GM12878 (cell line): ENCODE data around the gene GGNBP2. TPM values are rescaled to one million over a fixed set of nuclear protein-coding genes. Genes with fewer than 3 reads are reported as not detected.

Source experiments
- ATAC-seq: fragments of 200-7000 bp; cut with Tn5 transposase; 3 replicates; pipeline ENCODE4 v1.9.1; 2020; ENCODE audit warnings: mild to moderate bottlenecking, moderate library complexity
- BruUV-seq: library from RNA; stranded (reverse); fragments of 400-500 nt; replicated peaks from 2 replicates; lab custom pipeline; 2021; lab: Mats Ljungman, UMichigan
- CTCF ChIA-PET: fragments of 300-600 bp; sonication (Branson Sonifier 250); formaldehyde crosslinking; extraction: SDS; loops from one replicate; lab custom pipeline; 2021; ENCODE audit warnings: inconsistent platforms; lab: Yijun Ruan, JAX
- POLR2A ChIA-PET: fragments of 350-600 bp; formaldehyde crosslinking; extraction: SDS; loops from one replicate; lab custom pipeline; 2021; ENCODE audit warnings: inconsistent platforms; lab: Charles Lee
- RAD21 ChIA-PET: fragments of 300-600 bp; sonication (Branson Sonifier 250); formaldehyde crosslinking; loops from one replicate; lab custom pipeline; 2023; ENCODE audit warnings: antibody characterized with exemption; ENCODE audit not compliant: unreplicated experiment; lab: Charles Lee
- SMC1A ChIA-PET: fragments of 300-600 bp; sonication (Branson Sonifier 250); formaldehyde crosslinking; loops from one replicate; lab custom pipeline; 2023; ENCODE audit not compliant: unreplicated experiment, uncharacterized antibody; lab: Charles Lee
- DNase-seq: peaks from one replicate; pipeline ENCODE4 v3.0.0-alpha.2; 2011; ENCODE audit warnings: low read depth, low spot score
- FAIRE-seq: peaks from 3 replicates; lab custom pipeline; 2011; peaks lifted over from hg19 to GRCh38; lab: Jason Lieb, UNC
- H2AFZ ChIP-seq: 2 replicates; pipeline ENCODE4 v1.6.0; 2011; ENCODE audit warnings: low read depth, low read length, control low read depth; ENCODE audit not compliant: control insufficient read depth
- H3K27ac ChIP-seq: 2 replicates; pipeline ENCODE4 v1.5.1; 2011; ENCODE audit warnings: control low read depth; ENCODE audit not compliant: control insufficient read depth, insufficient read depth
- H3K27me3 ChIP-seq, 2 experiments: replicated peaks in 1 of 2; 2 replicates each; pipeline versions ENCODE4 v1.6.0 to v1.6.1; 2011; ENCODE audit warnings: low read length in 1 of 2; ENCODE audit not compliant: control insufficient read depth in 2 of 2, insufficient read depth in 2 of 2
- H3K36me3 ChIP-seq, 2 experiments: 2 replicates each; pipeline ENCODE4 v1.5.1; 2011; ENCODE audit warnings: low read length in 1 of 2; ENCODE audit not compliant: control insufficient read depth in 2 of 2, insufficient read depth in 2 of 2
- H3K4me1 ChIP-seq: 2 replicates; pipeline ENCODE4 v1.6.1; 2011; ENCODE audit warnings: mild to moderate bottlenecking, low read length, moderate library complexity, mixed read lengths; ENCODE audit not compliant: control insufficient read depth, insufficient read depth
- H3K4me2 ChIP-seq: 2 replicates; pipeline ENCODE4 v1.6.0; 2011; ENCODE audit warnings: control low read depth; ENCODE audit not compliant: control insufficient read depth, insufficient read depth
- H3K4me3 ChIP-seq: fragments of 200-600 bp; sonication (generic); 2 replicates; pipeline ENCODE4 v1.5.1; 2016
- H3K79me2 ChIP-seq: 2 replicates; pipeline ENCODE4 v1.6.0; 2011; ENCODE audit warnings: low read length; ENCODE audit not compliant: control insufficient read depth, insufficient read depth
- H3K9ac ChIP-seq: 2 replicates; pipeline ENCODE4 v1.8.0; 2011; ENCODE audit warnings: low read length, control low read depth, mixed read lengths; ENCODE audit not compliant: control insufficient read depth, insufficient read depth
- H3K9me3 ChIP-seq: replicated peaks from 3 replicates; pipeline ENCODE4 v1.5.1; 2011; ENCODE audit warnings: mild to moderate bottlenecking, low read length; ENCODE audit not compliant: control insufficient read depth, insufficient read depth
- H4K20me1 ChIP-seq: 2 replicates; pipeline ENCODE4 v1.6.0; 2011; ENCODE audit not compliant: control insufficient read depth, insufficient read depth
- EP300 ChIP-seq, 2 experiments: fragments of 150-350 bp in 1 of 2; IDR thresholded peaks; 2 replicates each; pipeline ENCODE4 v1.6.1; 2011 to 2012; ENCODE audit warnings: low read depth in 2 of 2, low read length in 2 of 2, borderline replicate concordance in 1 of 2, improper control_type of control experiment in 1 of 2, inconsistent platforms in 1 of 2; ENCODE audit not compliant: control insufficient read depth in 1 of 2
- HDAC6 ChIP-seq: fragments of 200-600 bp; sonication (generic); IDR thresholded peaks from one replicate; pipeline ENCODE4 v1.8.0; 2017; ENCODE audit warnings: antibody characterized with exemption; ENCODE audit not compliant: unreplicated experiment
- IKZF2 ChIP-seq, 2 experiments: fragments of 450-650 bp; IDR thresholded peaks; 2 replicates each; pipeline ENCODE4 v1.6.1; 2017; ENCODE audit warnings: mild to moderate bottlenecking in 2 of 2, moderate library complexity in 2 of 2
- NFXL1 ChIP-seq: fragments of 450-650 bp; IDR thresholded peaks from 2 replicates; pipeline ENCODE4 v1.6.1; 2017; ENCODE audit warnings: antibody characterized with exemption, mild to moderate bottlenecking, borderline replicate concordance
- STAT3 ChIP-seq: IDR thresholded peaks from 2 replicates; pipeline ENCODE4 v1.6.1; 2011; ENCODE audit warnings: low read depth, low read length, improper control_type of control experiment
- WGBS: methylation state at CpG from one replicate; pipeline ENCODE4 v1.1.6; 2016; ENCODE audit warnings: low lambda C conversion rate; ENCODE audit not compliant: insufficient replicate concordance, insufficient coverage; ENCODE audit errors: missing lambda C conversion rate; 5-methylcytosine and 5-hydroxymethylcytosine counted together
- in situ Hi-C: fragments of 300-500 bp; cut with MboI; formaldehyde crosslinking; loops from 9 replicates; pipeline ENCODE4 v1.14.3; 2018; ENCODE audit warnings: mixed read lengths
- intact Hi-C: fragments of 100-400 bp; cut with micrococcal nuclease; formaldehyde crosslinking; loops from one replicate; pipeline ENCODE4 v1.14.2; 2022; ENCODE audit not compliant: unreplicated experiment
- polyA plus RNA-seq, 11 experiments: library from polyadenylated mRNA; depleted of rRNA in 4 of 11; unstranded in 6 of 11; stranded (reverse) in 5 of 11; fragments of >200 nt; fragmentation: Nextera tagmentation in 4 of 11; fragmentation: Illumina TruSeq in 1 of 11; extraction: Ambion mirVana in 4 of 11; extraction: Trizol in 1 of 11; gene quantifications; 1 replicate in 1 of 11; 2 replicates in 10 of 11; pipeline versions ENCODE4 v1.2.1 to v1.2.3, GENCODE V29; 2011 to 2016; ENCODE audit warnings: inconsistent platforms in 2 of 11, missing spikeins in 2 of 11, low read depth in 1 of 11
- total RNA-seq, 4 experiments: library from RNA; depleted of rRNA in 3 of 4; stranded (reverse); fragments of >200 nt in 3 of 4; fragmentation: Illumina TruSeq in 1 of 4; extraction: Trizol in 1 of 4; gene quantifications; 2 replicates each; pipeline versions ENCODE4 v1.2.1 to v1.2.3, GENCODE V29; 2013 to 2021
- TF ChIP-seq, protein P1 (sequence below): IDR thresholded peaks from 2 replicates; pipeline ENCODE4 v1.6.1; 2012; ENCODE audit warnings: low read depth, low read length, improper control_type of control experiment
- TF ChIP-seq, protein P2 (sequence below): fragments of 150-350 bp; IDR thresholded peaks from 2 replicates; pipeline ENCODE4 v1.6.1; 2014; ENCODE audit warnings: mild to moderate bottlenecking, low read depth, low read length
- TF ChIP-seq, protein P3 (sequence below): IDR thresholded peaks from 2 replicates; pipeline ENCODE4 v1.6.1; 2012; ENCODE audit warnings: improper control_type of control experiment, low read depth, low read length; ENCODE audit not compliant: insufficient replicate concordance
- TF ChIP-seq, protein P4 (sequence below): fragments of 450-650 bp; formaldehyde crosslinking; IDR thresholded peaks from 2 replicates; pipeline ENCODE4 v1.4.0; 2022; ENCODE audit warnings: mild to moderate bottlenecking, moderate library complexity

GGNBP2 gene
- total and polyA plus RNA-seq, 10 of the 15 experiments (the other 5 are each of a cell fraction or from before 2014, with no cell fraction given), result 36.3 to 82.0 (median 50.0) TPM

DNA sequence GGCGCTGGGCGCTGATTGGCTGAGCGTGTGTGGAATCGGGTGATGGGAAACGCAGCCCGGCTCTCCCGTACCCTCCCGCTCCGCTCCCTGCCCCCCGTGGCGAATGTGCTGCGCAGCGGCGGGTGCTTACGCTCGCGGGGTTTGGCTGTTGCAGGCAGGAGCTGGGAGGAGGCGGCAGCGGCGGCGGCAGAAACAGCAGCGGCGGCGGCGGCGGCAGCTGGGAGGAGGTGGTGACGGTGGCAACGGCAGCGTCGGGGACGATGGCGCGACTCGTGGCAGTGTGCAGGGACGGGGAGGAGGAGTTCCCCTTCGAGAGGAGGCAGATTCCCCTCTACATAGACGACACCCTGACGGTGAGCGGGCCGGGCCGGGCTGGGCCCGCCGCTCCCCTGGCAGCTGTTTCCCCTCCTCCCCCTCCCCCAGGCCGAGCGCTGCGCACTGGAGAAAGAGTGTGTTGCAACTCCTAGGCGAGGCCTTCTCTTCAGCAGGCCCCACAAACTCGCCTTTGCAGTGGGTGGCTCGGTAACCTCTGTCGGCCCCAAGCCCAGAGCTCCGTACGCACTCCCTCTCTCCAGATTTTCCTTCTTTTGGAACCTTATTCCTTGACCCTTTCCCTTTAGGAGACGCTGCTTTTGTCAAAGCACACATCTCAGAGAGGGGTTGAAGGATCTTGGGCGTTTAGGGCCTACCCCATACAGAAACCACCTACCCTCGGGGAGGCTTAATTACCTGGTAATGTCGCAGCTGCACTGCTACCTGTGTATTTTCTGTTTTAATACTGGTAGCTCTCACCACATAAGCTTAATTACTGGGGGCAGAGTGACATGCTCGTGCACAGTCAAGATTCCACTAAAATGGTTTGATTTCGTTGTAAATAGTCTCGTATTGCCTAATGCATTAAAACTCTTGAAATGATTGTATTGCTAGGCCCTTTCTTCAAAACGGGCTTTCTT lies 1.0 kb downstream of the GGNBP2 start:
- ATAC-seq (peak; percentile 85), DNase-seq (peak; percentile 82), FAIRE-seq (no peak)
- 2% methylated on average over 47 of the region's 60 CpGs for WGBS
- Histone ChIP-seq H3K36me3 (no peaks in the 10 kb centered on the region), H3K27me3 (no peaks in the 10 kb centered on the region), H4K20me1 (no peaks in the 10 kb centered on the region; the same call in 1 of the 2 replicates), H3K9ac (peak overlapping the region; percentile 88), H3K9me3 (no peaks in the 10 kb centered on the region), H3K4me3 (peak overlapping the region; percentile 83), H3K27ac (peak overlapping the region; percentile 67), H3K4me2 (peak overlapping the region; percentile 66), H2AFZ (peak overlapping the region; percentile 24; the same call in 1 of the 2 replicates), H3K4me1 (peaks cover 12% of the 10 kb centered on the region; the same call in 1 of the 2 replicates), H3K79me2 (peaks cover 50% of the 10 kb centered on the region)
- ChIA-PET CTCF (interaction anchor here (1.0 to 4.6 kb wide), 4 partner anchors 12 to 501 kb away, joined by 3 to 34 read pairs (median 6); partner anchors contain the start of genes MRM1, MYO19 and PIGW), SMC1A (interaction anchor here (0.5 to 2.3 kb wide), 6 partner anchors 12 to 576 kb away, joined by 3 to 9 read pairs (median 4); partner anchors contain the start of gene MRM1), POLR2A (interaction anchor here (0.7 to 4.9 kb wide), 10 partner anchors 9 to 859 kb away, joined by 3 to 28 read pairs (median 5); partner anchors contain the start of genes DHRS11, MRM1, MYO19 and PIGW), RAD21 (interaction anchor here (0.6 to 1.6 kb wide), 5 partner anchors 11 to 665 kb away, joined by 3 to 5 read pairs (median 4); partner anchors contain the start of genes MRM1, MYO19 and PIGW)
- in situ Hi-C loops (no loop called here), intact Hi-C loops (loop anchor here (5.0 kb wide), 1 partner anchor 57 kb away; the partner anchor contains the start of gene MRM1)
- no TSS peak for BruUV-seq
- TF ChIP-seq STAT3, result no peak
- TF ChIP-seq, protein P1, sequence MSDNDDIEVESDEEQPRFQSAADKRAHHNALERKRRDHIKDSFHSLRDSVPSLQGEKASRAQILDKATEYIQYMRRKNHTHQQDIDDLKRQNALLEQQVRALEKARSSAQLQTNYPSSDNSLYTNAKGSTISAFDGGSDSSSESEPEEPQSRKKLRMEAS, result no peak
- TF ChIP-seq, protein P2, sequence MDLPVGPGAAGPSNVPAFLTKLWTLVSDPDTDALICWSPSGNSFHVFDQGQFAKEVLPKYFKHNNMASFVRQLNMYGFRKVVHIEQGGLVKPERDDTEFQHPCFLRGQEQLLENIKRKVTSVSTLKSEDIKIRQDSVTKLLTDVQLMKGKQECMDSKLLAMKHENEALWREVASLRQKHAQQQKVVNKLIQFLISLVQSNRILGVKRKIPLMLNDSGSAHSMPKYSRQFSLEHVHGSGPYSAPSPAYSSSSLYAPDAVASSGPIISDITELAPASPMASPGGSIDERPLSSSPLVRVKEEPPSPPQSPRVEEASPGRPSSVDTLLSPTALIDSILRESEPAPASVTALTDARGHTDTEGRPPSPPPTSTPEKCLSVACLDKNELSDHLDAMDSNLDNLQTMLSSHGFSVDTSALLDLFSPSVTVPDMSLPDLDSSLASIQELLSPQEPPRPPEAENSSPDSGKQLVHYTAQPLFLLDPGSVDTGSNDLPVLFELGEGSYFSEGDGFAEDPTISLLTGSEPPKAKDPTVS, result peak; percentile 67
- no peak for TF ChIP-seq NFXL1
- TF ChIP-seq HDAC6, result no peak
- TF ChIP-seq, protein P3, sequence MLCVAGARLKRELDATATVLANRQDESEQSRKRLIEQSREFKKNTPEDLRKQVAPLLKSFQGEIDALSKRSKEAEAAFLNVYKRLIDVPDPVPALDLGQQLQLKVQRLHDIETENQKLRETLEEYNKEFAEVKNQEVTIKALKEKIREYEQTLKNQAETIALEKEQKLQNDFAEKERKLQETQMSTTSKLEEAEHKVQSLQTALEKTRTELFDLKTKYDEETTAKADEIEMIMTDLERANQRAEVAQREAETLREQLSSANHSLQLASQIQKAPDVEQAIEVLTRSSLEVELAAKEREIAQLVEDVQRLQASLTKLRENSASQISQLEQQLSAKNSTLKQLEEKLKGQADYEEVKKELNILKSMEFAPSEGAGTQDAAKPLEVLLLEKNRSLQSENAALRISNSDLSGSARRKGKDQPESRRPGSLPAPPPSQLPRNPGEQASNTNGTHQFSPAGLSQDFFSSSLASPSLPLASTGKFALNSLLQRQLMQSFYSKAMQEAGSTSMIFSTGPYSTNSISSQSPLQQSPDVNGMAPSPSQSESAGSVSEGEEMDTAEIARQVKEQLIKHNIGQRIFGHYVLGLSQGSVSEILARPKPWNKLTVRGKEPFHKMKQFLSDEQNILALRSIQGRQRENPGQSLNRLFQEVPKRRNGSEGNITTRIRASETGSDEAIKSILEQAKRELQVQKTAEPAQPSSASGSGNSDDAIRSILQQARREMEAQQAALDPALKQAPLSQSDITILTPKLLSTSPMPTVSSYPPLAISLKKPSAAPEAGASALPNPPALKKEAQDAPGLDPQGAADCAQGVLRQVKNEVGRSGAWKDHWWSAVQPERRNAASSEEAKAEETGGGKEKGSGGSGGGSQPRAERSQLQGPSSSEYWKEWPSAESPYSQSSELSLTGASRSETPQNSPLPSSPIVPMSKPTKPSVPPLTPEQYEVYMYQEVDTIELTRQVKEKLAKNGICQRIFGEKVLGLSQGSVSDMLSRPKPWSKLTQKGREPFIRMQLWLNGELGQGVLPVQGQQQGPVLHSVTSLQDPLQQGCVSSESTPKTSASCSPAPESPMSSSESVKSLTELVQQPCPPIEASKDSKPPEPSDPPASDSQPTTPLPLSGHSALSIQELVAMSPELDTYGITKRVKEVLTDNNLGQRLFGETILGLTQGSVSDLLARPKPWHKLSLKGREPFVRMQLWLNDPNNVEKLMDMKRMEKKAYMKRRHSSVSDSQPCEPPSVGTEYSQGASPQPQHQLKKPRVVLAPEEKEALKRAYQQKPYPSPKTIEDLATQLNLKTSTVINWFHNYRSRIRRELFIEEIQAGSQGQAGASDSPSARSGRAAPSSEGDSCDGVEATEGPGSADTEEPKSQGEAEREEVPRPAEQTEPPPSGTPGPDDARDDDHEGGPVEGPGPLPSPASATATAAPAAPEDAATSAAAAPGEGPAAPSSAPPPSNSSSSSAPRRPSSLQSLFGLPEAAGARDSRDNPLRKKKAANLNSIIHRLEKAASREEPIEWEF, result no peak
- TF ChIP-seq, protein P4, sequence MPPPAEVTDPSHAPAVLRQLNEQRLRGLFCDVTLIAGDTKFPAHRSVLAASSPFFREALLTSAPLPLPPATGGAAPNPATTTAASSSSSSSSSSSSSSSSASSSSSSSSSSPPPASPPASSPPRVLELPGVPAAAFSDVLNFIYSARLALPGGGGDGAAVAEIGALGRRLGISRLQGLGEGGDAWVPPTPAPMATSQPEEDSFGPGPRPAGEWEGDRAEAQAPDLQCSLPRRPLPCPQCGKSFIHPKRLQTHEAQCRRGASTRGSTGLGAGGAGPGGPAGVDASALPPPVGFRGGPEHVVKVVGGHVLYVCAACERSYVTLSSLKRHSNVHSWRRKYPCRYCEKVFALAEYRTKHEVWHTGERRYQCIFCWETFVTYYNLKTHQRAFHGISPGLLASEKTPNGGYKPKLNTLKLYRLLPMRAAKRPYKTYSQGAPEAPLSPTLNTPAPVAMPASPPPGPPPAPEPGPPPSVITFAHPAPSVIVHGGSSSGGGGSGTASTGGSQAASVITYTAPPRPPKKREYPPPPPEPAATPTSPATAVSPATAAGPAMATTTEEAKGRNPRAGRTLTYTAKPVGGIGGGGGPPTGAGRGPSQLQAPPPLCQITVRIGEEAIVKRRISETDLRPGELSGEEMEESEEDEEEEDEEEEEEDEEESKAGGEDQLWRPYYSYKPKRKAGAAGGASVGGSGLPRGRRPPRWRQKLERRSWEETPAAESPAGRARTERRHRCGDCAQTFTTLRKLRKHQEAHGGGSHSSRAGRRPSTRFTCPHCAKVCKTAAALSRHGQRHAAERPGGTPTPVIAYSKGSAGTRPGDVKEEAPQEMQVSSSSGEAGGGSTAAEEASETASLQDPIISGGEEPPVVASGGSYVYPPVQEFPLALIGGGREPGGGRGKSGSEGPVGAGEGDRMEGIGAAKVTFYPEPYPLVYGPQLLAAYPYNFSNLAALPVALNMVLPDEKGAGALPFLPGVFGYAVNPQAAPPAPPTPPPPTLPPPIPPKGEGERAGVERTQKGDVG (CRISPR knock-in tag), result no peak
- peak in 1 of 2 experiments; percentile 38; a peak in 2 of 4 replicates for TF ChIP-seq IKZF2 (IDR thresholded peaks at IDR 0.05)
- TF ChIP-seq EP300 (IDR thresholded peaks at IDR 0.05; ENCODE audit: borderline replicate concordance in 1 of 2, control insufficient read depth in 1 of 2, low read depth in 2 of 2, low read length in 2 of 2), result peak in 1 of 2 experiments; percentile 99; a peak in 2 of 4 replicates
